Osteoblast (primary cell): ENCODE results near the gene FASN. TPM values are rescaled to one million over a fixed set of nuclear protein-coding genes. Genes with fewer than 3 reads are reported as not detected.
A peak's percentile ranks its signal among the peaks of the same experiment; 100 is the strongest.

Source experiments
- DNase-seq: peaks from one replicate; pipeline ENCODE4 v3.0.0; 2011; ENCODE audit warnings: low spot score, mixed read lengths; ENCODE audit not compliant: insufficient read length; ENCODE audit errors: missing footprints
- H2AFZ ChIP-seq: 2 replicates; pipeline ENCODE4 v1.6.0; 2011; ENCODE audit warnings: mild to moderate bottlenecking, low read length
- H3K27ac ChIP-seq: 2 replicates; pipeline ENCODE4 v1.5.1; 2011; ENCODE audit warnings: mild to moderate bottlenecking, low read depth, low read length, moderate library complexity
- H3K27me3 ChIP-seq: 2 replicates; pipeline ENCODE4 v1.6.0; 2012; ENCODE audit warnings: mild to moderate bottlenecking, control low read depth, inconsistent platforms, low read length, moderate library complexity; ENCODE audit not compliant: insufficient read depth
- H3K36me3 ChIP-seq: 2 replicates; pipeline ENCODE4 v1.5.1; 2011; ENCODE audit warnings: mild to moderate bottlenecking, low read length, control low read depth, moderate library complexity; ENCODE audit not compliant: insufficient read depth
- H3K4me1 ChIP-seq: 2 replicates; pipeline ENCODE4 v1.5.1; 2011; ENCODE audit warnings: mild to moderate bottlenecking, low read length, control low read depth, moderate library complexity; ENCODE audit not compliant: insufficient read depth
- H3K4me2 ChIP-seq: 2 replicates; pipeline ENCODE4 v1.6.0; 2011; ENCODE audit warnings: mild to moderate bottlenecking, low read length; ENCODE audit not compliant: insufficient read depth
- H3K4me3 ChIP-seq: fragments of 200-600 bp; sonication (generic); 3 replicates; pipeline ENCODE4 v1.5.1; 2012; ENCODE audit warnings: mild to moderate bottlenecking, low read length, inconsistent platforms; ENCODE audit not compliant: insufficient read depth
- H3K79me2 ChIP-seq: 2 replicates; pipeline ENCODE4 v1.6.0; 2012; ENCODE audit warnings: mild to moderate bottlenecking, low read length, control low read depth, inconsistent platforms; ENCODE audit not compliant: insufficient read depth
- H3K9me3 ChIP-seq: 2 replicates; pipeline ENCODE4 v1.5.1; 2011; ENCODE audit warnings: low read depth, low read length, control low read depth
- H4K20me1 ChIP-seq: 2 replicates; pipeline ENCODE4 v1.6.0; 2012; ENCODE audit warnings: mild to moderate bottlenecking, low read length, control low read depth; ENCODE audit not compliant: insufficient read depth
- CTCF ChIP-seq: IDR thresholded peaks from 2 replicates; pipeline ENCODE4 v1.5.1; 2011; ENCODE audit warnings: mild to moderate bottlenecking, low read depth, low read length, moderate library complexity; ENCODE audit errors: extremely low read depth
- total RNA-seq: library from RNA; depleted of rRNA; stranded (reverse); fragments of >200 nt; gene quantifications from 2 replicates; pipeline ENCODE4 v1.2.3, GENCODE V29; 2012

FASN gene
- total RNA-seq, 1 donor, result 142 TPM

- Histone ChIP-seq H3K4me3 (no peak overlapping the region), H3K79me2 (no peaks in the 10 kb centered on the region), H3K4me1 (peaks cover 3% of the 10 kb centered on the region), H3K27me3 (no peaks in the 10 kb centered on the region), H2AFZ (no peak overlapping the region), H3K9me3 (no peaks in the 10 kb centered on the region), H3K27ac (no peak overlapping the region), H4K20me1 (no peaks in the 10 kb centered on the region), H3K36me3 (peaks cover 3% of the 10 kb centered on the region), H3K4me2 (no peak overlapping the region)
- DNase-seq, result peak; percentile 48
- TF ChIP-seq CTCF, result peak; percentile 17
These were observed 31.1 kb upstream of the FASN start for GRCh38 chr17:82129095-82129494.

- peaks cover 3% of the 10 kb centered on the region for H3K4me1 ChIP-seq
- no peak for DNase-seq
- no peaks in the 10 kb centered on the region for H3K27me3 ChIP-seq
- H3K79me2 ChIP-seq, result no peaks in the 10 kb centered on the region
- no peak overlapping the region for H3K27ac ChIP-seq
- no peak overlapping the region for H3K4me3 ChIP-seq
- no peak overlapping the region for H2AFZ ChIP-seq
- peaks cover 3% of the 10 kb centered on the region for H3K36me3 ChIP-seq
- H3K9me3 ChIP-seq, result no peaks in the 10 kb centered on the region
- no peak overlapping the region for H3K4me2 ChIP-seq
- no peak for TF ChIP-seq CTCF
- H4K20me1 ChIP-seq, result no peaks in the 10 kb centered on the region
These were observed 30.3 kb upstream of the FASN start for GRCh38 chr17:82128287-82128686.

GRCh38 chr17:82127704-82128103 lies 29.7 kb upstream of the FASN start:
- Histone ChIP-seq H3K9me3 (no peaks in the 10 kb centered on the region), H3K79me2 (no peaks in the 10 kb centered on the region), H3K4me3 (no peak overlapping the region), H3K4me2 (no peak overlapping the region), H4K20me1 (no peaks in the 10 kb centered on the region), H3K27me3 (no peaks in the 10 kb centered on the region), H2AFZ (no peak overlapping the region), H3K4me1 (no peaks in the 10 kb centered on the region), H3K27ac (no peak overlapping the region), H3K36me3 (peaks cover 3% of the 10 kb centered on the region)
- no peak for TF ChIP-seq CTCF
- no peak for DNase-seq

GRCh38 chr17:82127315-82127595 lies 29.2 kb upstream of the FASN start:
- H3K36me3 ChIP-seq, result peaks cover 3% of the 10 kb centered on the region
- no peak for TF ChIP-seq CTCF
- H3K27me3 ChIP-seq, result no peaks in the 10 kb centered on the region
- H3K4me3 ChIP-seq, result no peak overlapping the region
- DNase-seq, result peak; percentile 49
- H3K79me2 ChIP-seq, result no peaks in the 10 kb centered on the region
- H4K20me1 ChIP-seq, result no peaks in the 10 kb centered on the region
- H3K9me3 ChIP-seq, result no peaks in the 10 kb centered on the region
- no peak overlapping the region for H2AFZ ChIP-seq
- H3K4me1 ChIP-seq, result no peaks in the 10 kb centered on the region
- no peak overlapping the region for H3K4me2 ChIP-seq
- no peak overlapping the region for H3K27ac ChIP-seq
